ENCODE results near the gene EML4. TPM values are rescaled to one million over a fixed set of nuclear protein-coding genes. Genes with fewer than 3 reads are reported as not detected.

The EML4 gene
- total RNA-seq, 3 donors from 2014 or later, result 57.1 to 60.0 (median 58.2) TPM

- no peaks in the 10 kb centered on the region for H3K9me3 Mint-ChIP-seq
Measured at GRCh38 chr2:42307180-42307579, 138.0 kb downstream of the EML4 start.

GRCh38 chr2:42309366-42309765 is 140.2 kb downstream of the EML4 start:
- DNase-seq (no peak), ATAC-seq (no peak)
- Mint-ChIP-seq H3K9me3 (no peaks in the 10 kb centered on the region), H3K4me1 (ENCODE audit: low read depth) (peaks cover 21% of the 10 kb centered on the region), H3K36me3 (ENCODE audit: insufficient read depth) (peaks cover 29% of the 10 kb centered on the region), H3K27me3 (ENCODE audit: low read depth) (no peaks in the 10 kb centered on the region), H3K4me3 (no peak overlapping the region)

More at GRCh38 chr2:42307180-42307579, 138.0 kb downstream of the EML4 start:
- ATAC-seq (no peak), DNase-seq (no peak)
- peaks cover 40% of the 10 kb centered on the region for H3K36me3 Mint-ChIP-seq (ENCODE audit: insufficient read depth)
- no peak overlapping the region for H3K4me3 Mint-ChIP-seq
- peaks cover 24% of the 10 kb centered on the region for H3K4me1 Mint-ChIP-seq (ENCODE audit: low read depth)
- no peaks in the 10 kb centered on the region for H3K27me3 Mint-ChIP-seq (ENCODE audit: low read depth)

GRCh38 chr2:42310007-42310515 is 140.9 kb downstream of the EML4 start:
- H3K36me3 Mint-ChIP-seq (ENCODE audit: insufficient read depth), result peaks cover 32% of the 10 kb centered on the region
- DNase-seq, result no peak
- H3K4me3 Mint-ChIP-seq, result no peak overlapping the region
- ATAC-seq, result no peak
- no peaks in the 10 kb centered on the region for H3K9me3 Mint-ChIP-seq
- peaks cover 28% of the 10 kb centered on the region for H3K4me1 Mint-ChIP-seq (ENCODE audit: low read depth)
- no peaks in the 10 kb centered on the region for H3K27me3 Mint-ChIP-seq (ENCODE audit: low read depth)

GRCh38 chr2:42312106-42312505 is 143.0 kb downstream of the EML4 start:
- no peak for ATAC-seq
- Mint-ChIP-seq H3K27me3 (ENCODE audit: low read depth) (no peaks in the 10 kb centered on the region), H3K9me3 (no peaks in the 10 kb centered on the region), H3K36me3 (ENCODE audit: insufficient read depth) (peaks cover 27% of the 10 kb centered on the region), H3K4me3 (no peak overlapping the region), H3K4me1 (ENCODE audit: low read depth) (peaks cover 26% of the 10 kb centered on the region)
- DNase-seq, result no peak

DNA sequence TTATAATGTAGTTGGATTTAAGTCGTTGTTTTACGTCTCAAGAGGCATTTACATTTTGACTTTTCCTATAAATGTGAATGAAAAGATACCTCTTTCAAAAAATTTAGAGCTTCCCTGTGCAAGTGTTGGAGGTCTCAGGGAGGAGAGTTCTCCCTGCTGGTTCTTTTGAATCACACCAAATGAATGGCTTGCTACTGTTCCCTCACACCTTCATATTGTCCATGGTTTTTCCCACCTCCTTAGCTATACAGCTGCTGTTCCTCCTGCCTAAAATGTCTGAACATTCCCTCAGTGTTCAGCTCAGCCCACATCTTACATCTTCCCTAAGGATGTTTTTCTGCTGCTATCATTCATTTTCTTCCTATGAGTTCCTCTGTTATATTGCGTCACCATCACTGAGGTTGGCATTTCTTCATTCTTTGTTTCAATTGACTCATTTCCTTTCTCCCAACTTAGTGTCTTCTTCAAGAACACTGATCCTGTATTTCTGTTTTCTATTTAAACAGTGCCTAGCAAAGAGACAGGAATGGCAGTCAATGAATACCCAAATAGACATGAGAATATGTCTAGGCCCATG is 145.8 kb downstream of the EML4 start:
- DNase-seq (no peak), ATAC-seq (no peak)
- H3K27me3 Mint-ChIP-seq (ENCODE audit: low read depth), result no peaks in the 10 kb centered on the region
- peaks cover 32% of the 10 kb centered on the region for H3K36me3 Mint-ChIP-seq (ENCODE audit: insufficient read depth)
- H3K4me1 Mint-ChIP-seq (ENCODE audit: low read depth), result peaks cover 27% of the 10 kb centered on the region
- H3K4me3 Mint-ChIP-seq, result no peak overlapping the region
- no peaks in the 10 kb centered on the region for H3K9me3 Mint-ChIP-seq

GRCh38 chr2:42315844-42316470 is 146.8 kb downstream of the EML4 start:
- ATAC-seq, result no peak
- Mint-ChIP-seq H3K4me1 (ENCODE audit: low read depth) (peaks cover 31% of the 10 kb centered on the region), H3K9me3 (no peaks in the 10 kb centered on the region)

GRCh38 chr2:42316910-42317309 is 147.8 kb downstream of the EML4 start:
- no peak overlapping the region for H3K4me3 Mint-ChIP-seq
- ATAC-seq (no peak), DNase-seq (no peak)
- peaks cover 36% of the 10 kb centered on the region for H3K4me1 Mint-ChIP-seq (ENCODE audit: low read depth)
- H3K36me3 Mint-ChIP-seq (ENCODE audit: insufficient read depth), result peaks cover 34% of the 10 kb centered on the region
- H3K27me3 Mint-ChIP-seq (ENCODE audit: low read depth), result no peaks in the 10 kb centered on the region
- no peaks in the 10 kb centered on the region for H3K9me3 Mint-ChIP-seq

More at GRCh38 chr2:42315844-42316470, 146.8 kb downstream of the EML4 start:
- H3K27me3 Mint-ChIP-seq (ENCODE audit: low read depth), result no peaks in the 10 kb centered on the region
- no peak for DNase-seq
- H3K4me3 Mint-ChIP-seq, result no peak overlapping the region
- peaks cover 34% of the 10 kb centered on the region for H3K36me3 Mint-ChIP-seq (ENCODE audit: insufficient read depth)

DNA sequence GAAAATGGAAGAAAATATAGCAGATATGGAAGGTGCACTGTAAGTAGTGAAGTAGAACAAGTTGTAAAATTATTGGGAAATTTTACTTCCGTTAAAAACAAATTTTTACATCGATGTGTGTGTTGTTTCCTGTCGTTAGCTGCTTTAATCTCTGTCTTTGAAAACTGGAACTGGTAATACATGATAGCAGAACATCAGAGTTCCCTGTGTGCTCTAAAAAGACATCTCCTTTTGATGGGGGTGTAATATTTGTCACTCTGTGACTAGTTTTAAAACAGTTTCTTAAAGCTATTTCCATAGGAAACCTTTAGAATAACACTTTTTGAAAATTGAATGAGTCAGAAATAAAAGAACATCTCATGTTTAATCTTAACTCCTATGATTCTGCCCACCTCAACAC is 148.3 kb downstream of the EML4 start:
- H3K9me3 Mint-ChIP-seq, result no peaks in the 10 kb centered on the region
- H3K4me3 Mint-ChIP-seq, result no peak overlapping the region
- H3K4me1 Mint-ChIP-seq (ENCODE audit: low read depth), result peaks cover 38% of the 10 kb centered on the region
- ATAC-seq, result peak; percentile 41 to 58
- H3K27me3 Mint-ChIP-seq (ENCODE audit: low read depth), result no peaks in the 10 kb centered on the region
- H3K36me3 Mint-ChIP-seq (ENCODE audit: insufficient read depth), result peaks cover 36% of the 10 kb centered on the region
- DNase-seq, result no peak

GRCh38 chr2:42317945-42318344 is 148.8 kb downstream of the EML4 start:
- no peak overlapping the region for H3K4me3 Mint-ChIP-seq
- H3K27me3 Mint-ChIP-seq (ENCODE audit: low read depth), result no peaks in the 10 kb centered on the region
- peaks cover 39% of the 10 kb centered on the region for H3K36me3 Mint-ChIP-seq (ENCODE audit: insufficient read depth)
- H3K4me1 Mint-ChIP-seq (ENCODE audit: low read depth), result peaks cover 40% of the 10 kb centered on the region
- no peak for ATAC-seq
- no peak for DNase-seq
- no peaks in the 10 kb centered on the region for H3K9me3 Mint-ChIP-seq

- DNase-seq, result no peak
- no peak for ATAC-seq
- Mint-ChIP-seq H3K9me3 (no peaks in the 10 kb centered on the region), H3K27me3 (ENCODE audit: low read depth) (no peaks in the 10 kb centered on the region), H3K4me3 (no peak overlapping the region), H3K4me1 (ENCODE audit: low read depth) (peaks cover 40% of the 10 kb centered on the region), H3K36me3 (ENCODE audit: insufficient read depth) (peaks cover 39% of the 10 kb centered on the region)
Measured at GRCh38 chr2:42319265-42319664, 150.1 kb downstream of the EML4 start.

DNA sequence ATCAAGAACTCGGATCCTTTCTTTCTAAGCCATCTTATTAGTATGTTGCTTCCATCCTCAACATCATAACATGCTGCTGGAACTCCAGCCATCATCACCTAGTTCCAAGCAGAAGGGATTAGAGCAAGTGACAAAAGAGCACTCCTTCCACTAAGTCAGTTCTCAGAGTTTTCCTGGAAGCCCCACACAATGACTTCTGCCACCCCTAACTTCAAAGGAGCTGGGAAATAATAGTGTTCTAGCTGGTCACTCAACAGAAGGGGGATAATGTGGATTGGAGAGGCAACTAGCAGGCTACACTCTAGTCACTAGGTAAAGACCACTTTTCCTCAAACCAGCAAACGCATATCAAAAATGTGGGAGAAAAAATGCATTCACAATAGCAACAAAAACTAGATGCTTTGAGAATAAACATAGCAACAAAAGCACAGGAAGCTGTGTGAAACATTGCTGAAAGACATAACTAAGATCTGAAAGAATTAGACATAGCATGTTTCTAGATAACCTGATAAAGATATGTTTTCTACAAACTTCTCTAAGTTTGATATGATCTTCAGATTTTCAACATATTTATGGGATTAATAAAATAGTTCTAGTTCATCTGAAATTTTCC is 152.4 kb downstream of the EML4 start:
- Mint-ChIP-seq H3K9me3 (no peaks in the 10 kb centered on the region), H3K27me3 (ENCODE audit: low read depth) (no peaks in the 10 kb centered on the region), H3K4me1 (ENCODE audit: low read depth) (peaks cover 28% of the 10 kb centered on the region), H3K4me3 (no peak overlapping the region), H3K36me3 (ENCODE audit: insufficient read depth) (peaks cover 31% of the 10 kb centered on the region)
- no peak for ATAC-seq
- DNase-seq, result no peak

DNA sequence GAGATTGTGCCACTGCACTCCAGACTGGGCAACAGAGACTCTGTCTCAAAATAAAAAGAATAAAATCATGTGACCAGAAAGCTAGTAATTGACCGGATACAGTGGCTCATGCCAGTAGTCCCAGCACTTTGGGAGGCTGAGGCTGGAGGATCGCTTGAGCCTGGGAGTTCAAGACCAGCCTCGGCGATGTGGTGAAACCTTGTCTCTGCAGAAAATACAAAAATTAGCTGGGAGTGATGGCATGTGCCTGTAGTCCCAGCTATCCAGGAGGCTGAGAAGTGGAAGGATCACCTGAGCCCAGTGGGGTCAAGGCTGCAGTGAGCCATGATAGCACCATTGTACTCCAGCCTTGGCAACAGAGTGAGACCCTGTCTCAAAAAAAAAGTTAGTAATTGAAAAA is 155.1 kb downstream of the EML4 start:
- no peak overlapping the region for H3K4me3 Mint-ChIP-seq
- H3K27me3 Mint-ChIP-seq (ENCODE audit: low read depth), result no peaks in the 10 kb centered on the region
- ATAC-seq (no peak), DNase-seq (no peak)
- H3K4me1 Mint-ChIP-seq (ENCODE audit: low read depth), result peaks cover 13% of the 10 kb centered on the region
- peaks cover 22% of the 10 kb centered on the region for H3K36me3 Mint-ChIP-seq (ENCODE audit: insufficient read depth)
- H3K9me3 Mint-ChIP-seq, result no peaks in the 10 kb centered on the region

DNA sequence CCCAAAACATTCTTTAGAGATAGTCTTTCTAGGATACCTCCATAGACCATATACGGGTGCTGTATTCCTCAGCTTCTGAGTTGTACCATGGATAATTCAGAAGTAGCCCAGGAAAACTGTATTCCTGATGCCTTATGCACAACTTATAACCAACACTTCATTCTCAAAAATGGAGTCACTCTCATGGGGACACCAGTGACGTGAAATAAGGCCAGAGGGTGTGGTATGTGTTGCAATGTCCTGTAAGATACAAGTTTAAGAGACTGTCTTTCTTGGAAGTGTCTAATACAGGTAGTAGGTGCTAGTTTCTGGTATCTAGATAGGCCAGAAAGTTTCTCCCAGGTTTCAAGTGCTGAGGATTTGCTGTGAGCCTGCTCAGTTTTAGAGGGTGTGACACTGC is 155.8 kb downstream of the EML4 start:
- Mint-ChIP-seq H3K4me3 (no peak overlapping the region), H3K27me3 (ENCODE audit: low read depth) (no peaks in the 10 kb centered on the region), H3K4me1 (ENCODE audit: low read depth) (peaks cover 15% of the 10 kb centered on the region), H3K36me3 (ENCODE audit: insufficient read depth) (peaks cover 28% of the 10 kb centered on the region), H3K9me3 (no peaks in the 10 kb centered on the region)
- ATAC-seq (no peak), DNase-seq (no peak)

GRCh38 chr2:42325609-42326008 is 156.5 kb downstream of the EML4 start:
- peaks cover 13% of the 10 kb centered on the region for H3K4me1 Mint-ChIP-seq (ENCODE audit: low read depth)
- H3K9me3 Mint-ChIP-seq, result no peaks in the 10 kb centered on the region
- ATAC-seq, result no peak
- no peak for DNase-seq
- peaks cover 27% of the 10 kb centered on the region for H3K36me3 Mint-ChIP-seq (ENCODE audit: insufficient read depth)
- H3K27me3 Mint-ChIP-seq (ENCODE audit: low read depth), result no peaks in the 10 kb centered on the region
- H3K4me3 Mint-ChIP-seq, result no peak overlapping the region

DNA sequence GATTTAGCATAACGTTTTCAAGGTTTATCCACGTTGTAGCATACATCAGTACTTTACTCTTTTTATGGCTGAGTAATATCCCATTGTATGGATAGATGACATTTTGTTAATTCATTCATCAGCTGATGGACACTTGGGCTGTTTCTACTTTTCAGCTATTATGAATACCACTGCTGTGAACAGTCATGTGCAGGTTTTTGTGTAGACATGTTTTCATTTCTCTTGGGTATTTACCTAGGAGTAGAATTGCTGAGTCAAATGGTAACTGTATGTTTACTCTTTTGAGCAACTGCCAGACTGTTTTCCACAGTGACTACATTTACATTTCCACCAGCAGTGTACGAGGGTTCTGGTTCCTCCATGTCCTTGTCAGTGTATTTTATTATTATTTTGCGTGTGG is 158.0 kb downstream of the EML4 start:
- peaks cover 34% of the 10 kb centered on the region for H3K36me3 Mint-ChIP-seq (ENCODE audit: insufficient read depth)
- H3K4me3 Mint-ChIP-seq, result no peak overlapping the region
- ATAC-seq (no peak), DNase-seq (no peak)
- H3K9me3 Mint-ChIP-seq, result no peaks in the 10 kb centered on the region
- H3K4me1 Mint-ChIP-seq (ENCODE audit: low read depth), result peaks cover 9% of the 10 kb centered on the region
- H3K27me3 Mint-ChIP-seq (ENCODE audit: low read depth), result no peaks in the 10 kb centered on the region
